ENCODE data around the gene FBXW5.

Gene FBXW5

GRCh38 chr9:136939431-136939995, 5.0 kb downstream of the FBXW5 start:
- Histone ChIP-seq H3K36me3 (ENCODE audit: low read depth) (peaks cover 31% of the 10 kb centered on the region), H3K27ac (ENCODE audit: poor library complexity, severe bottlenecking) (no peak overlapping the region), H3K4me1 (ENCODE audit: insufficient read depth, poor library complexity, severe bottlenecking) (no peaks in the 10 kb centered on the region), H3K4me3 (ENCODE audit: severe bottlenecking) (no peak overlapping the region), H3K27me3 (ENCODE audit: insufficient read depth, poor library complexity, severe bottlenecking) (no peaks in the 10 kb centered on the region), H3K9me3 (ENCODE audit: severe bottlenecking) (no peaks in the 10 kb centered on the region)
- ATAC-seq (ENCODE audit: low read depth) (no peak), DNase-seq (ENCODE audit: low spot score) (no peak)
- TF ChIP-seq, protein P1, sequence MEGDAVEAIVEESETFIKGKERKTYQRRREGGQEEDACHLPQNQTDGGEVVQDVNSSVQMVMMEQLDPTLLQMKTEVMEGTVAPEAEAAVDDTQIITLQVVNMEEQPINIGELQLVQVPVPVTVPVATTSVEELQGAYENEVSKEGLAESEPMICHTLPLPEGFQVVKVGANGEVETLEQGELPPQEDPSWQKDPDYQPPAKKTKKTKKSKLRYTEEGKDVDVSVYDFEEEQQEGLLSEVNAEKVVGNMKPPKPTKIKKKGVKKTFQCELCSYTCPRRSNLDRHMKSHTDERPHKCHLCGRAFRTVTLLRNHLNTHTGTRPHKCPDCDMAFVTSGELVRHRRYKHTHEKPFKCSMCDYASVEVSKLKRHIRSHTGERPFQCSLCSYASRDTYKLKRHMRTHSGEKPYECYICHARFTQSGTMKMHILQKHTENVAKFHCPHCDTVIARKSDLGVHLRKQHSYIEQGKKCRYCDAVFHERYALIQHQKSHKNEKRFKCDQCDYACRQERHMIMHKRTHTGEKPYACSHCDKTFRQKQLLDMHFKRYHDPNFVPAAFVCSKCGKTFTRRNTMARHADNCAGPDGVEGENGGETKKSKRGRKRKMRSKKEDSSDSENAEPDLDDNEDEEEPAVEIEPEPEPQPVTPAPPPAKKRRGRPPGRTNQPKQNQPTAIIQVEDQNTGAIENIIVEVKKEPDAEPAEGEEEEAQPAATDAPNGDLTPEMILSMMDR (IDR thresholded peaks at IDR 0.05; ENCODE audit: poor library complexity, severe bottlenecking), result no peak

GRCh38 chr9:136937186-136938001, 7.1 kb downstream of the FBXW5 start:
- TF ChIP-seq, protein P1 (IDR thresholded peaks at IDR 0.05; ENCODE audit: poor library complexity, severe bottlenecking), result no peak
- Histone ChIP-seq H3K27ac (ENCODE audit: poor library complexity, severe bottlenecking) (no peak overlapping the region), H3K4me1 (ENCODE audit: insufficient read depth, poor library complexity, severe bottlenecking) (no peaks in the 10 kb centered on the region), H3K27me3 (ENCODE audit: insufficient read depth, poor library complexity, severe bottlenecking) (no peaks in the 10 kb centered on the region), H3K4me3 (ENCODE audit: severe bottlenecking) (no peak overlapping the region), H3K9me3 (ENCODE audit: severe bottlenecking) (no peaks in the 10 kb centered on the region), H3K36me3 (ENCODE audit: low read depth) (peaks cover 30% of the 10 kb centered on the region)
- no peak for DNase-seq (ENCODE audit: low spot score)
- ATAC-seq (ENCODE audit: low read depth), result no peak; the same call in 2 of the 3 replicates

DNA sequence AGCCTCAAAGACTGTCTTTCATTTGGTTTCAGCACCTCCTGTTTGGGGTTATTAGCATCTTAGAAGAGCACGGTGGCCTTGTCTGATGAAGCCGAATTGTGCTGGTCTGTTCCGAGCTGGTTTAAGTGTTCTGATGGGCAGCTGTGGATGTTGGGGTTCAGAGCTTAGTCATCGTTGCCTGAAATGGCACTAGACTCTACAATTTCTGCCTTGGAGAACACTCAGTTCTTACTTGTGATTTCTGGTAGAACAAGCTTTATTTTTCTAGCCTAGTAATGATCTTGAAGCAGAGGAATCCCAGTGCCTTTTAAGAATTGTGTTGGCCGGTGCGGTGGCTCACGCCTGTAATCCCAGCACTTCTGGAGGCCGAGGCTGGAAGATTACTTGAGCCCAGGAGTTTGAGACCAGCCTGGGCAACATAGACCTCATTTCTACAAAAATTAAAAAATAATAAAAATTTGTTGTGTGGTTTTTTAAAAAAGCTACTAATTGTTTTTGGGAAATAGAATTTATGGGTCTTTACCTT, 7.8 kb downstream of the FBXW5 start:
- ATAC-seq (ENCODE audit: low read depth) (no peak), DNase-seq (ENCODE audit: low spot score) (no peak)
- Histone ChIP-seq H3K27me3 (ENCODE audit: insufficient read depth, poor library complexity, severe bottlenecking) (no peaks in the 10 kb centered on the region), H3K36me3 (ENCODE audit: low read depth) (peaks cover 23% of the 10 kb centered on the region), H3K4me1 (ENCODE audit: insufficient read depth, poor library complexity, severe bottlenecking) (no peaks in the 10 kb centered on the region), H3K9me3 (ENCODE audit: severe bottlenecking) (no peaks in the 10 kb centered on the region), H3K4me3 (ENCODE audit: severe bottlenecking) (no peak overlapping the region), H3K27ac (ENCODE audit: poor library complexity, severe bottlenecking) (no peak overlapping the region)
- TF ChIP-seq, protein P1 (IDR thresholded peaks at IDR 0.05; ENCODE audit: poor library complexity, severe bottlenecking), result no peak

DNA sequence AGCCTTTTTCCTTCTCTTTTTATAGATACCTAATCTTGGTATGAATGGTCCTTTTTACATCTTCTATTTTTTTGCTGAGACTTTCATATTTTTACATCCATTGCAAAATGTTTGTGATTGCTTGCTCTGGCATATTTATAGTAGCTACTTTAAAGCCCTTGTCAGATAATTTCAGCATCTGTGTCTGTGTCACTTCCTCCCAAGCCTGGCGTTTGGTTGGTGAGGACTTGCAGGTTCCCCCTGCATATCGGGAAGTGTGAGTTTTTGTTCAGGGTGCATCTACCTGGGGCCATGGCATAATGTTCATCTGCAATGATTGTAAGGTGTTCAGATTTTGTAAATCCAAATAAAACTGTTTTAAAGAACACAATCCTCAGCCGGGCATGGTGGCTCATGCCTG, 8.9 kb downstream of the FBXW5 start:
- no peak overlapping the region for H3K27ac ChIP-seq (ENCODE audit: poor library complexity, severe bottlenecking)
- TF ChIP-seq, protein P1 (IDR thresholded peaks at IDR 0.05; ENCODE audit: poor library complexity, severe bottlenecking), result no peak
- H3K4me3 ChIP-seq (ENCODE audit: severe bottlenecking), result no peak overlapping the region
- no peaks in the 10 kb centered on the region for H3K27me3 ChIP-seq (ENCODE audit: insufficient read depth, poor library complexity, severe bottlenecking)
- no peak for ATAC-seq (ENCODE audit: low read depth)
- no peaks in the 10 kb centered on the region for H3K9me3 ChIP-seq (ENCODE audit: severe bottlenecking)
- no peak for DNase-seq (ENCODE audit: low spot score)
- peaks cover 15% of the 10 kb centered on the region for H3K36me3 ChIP-seq (ENCODE audit: low read depth)
- H3K4me1 ChIP-seq (ENCODE audit: insufficient read depth, poor library complexity, severe bottlenecking), result no peaks in the 10 kb centered on the region

Measured in RWPE2 (cell line).